MG63 (cell line): Measurements from ENCODE around the gene ADGRF4. TPM values are rescaled to one million over a fixed set of nuclear protein-coding genes. Genes with fewer than 3 reads are reported as not detected.

ENCODE experiments used
- DNase-seq: peaks from one replicate; pipeline ENCODE4 v3.0.0-alpha.2; 2020
- H3K27me3 ChIP-seq: fragments of 250-450 bp; sonication (Bioruptor Pico); 2 replicates; pipeline ENCODE4 v1.5.1; 2020; ENCODE audit warnings: mild to moderate bottlenecking, moderate library complexity
- H3K36me3 ChIP-seq: fragments of 250-450 bp; sonication (Bioruptor Pico); 2 replicates; pipeline ENCODE4 v1.5.1; 2020; ENCODE audit warnings: mild to moderate bottlenecking, moderate library complexity
- H3K4me3 ChIP-seq: fragments of 250-450 bp; sonication (Bioruptor Pico); 2 replicates; pipeline ENCODE4 v1.5.1; 2020; ENCODE audit warnings: mild to moderate bottlenecking, moderate library complexity
- H3K9me3 ChIP-seq: fragments of 250-450 bp; sonication (Bioruptor Pico); 2 replicates; pipeline ENCODE4 v1.5.1; 2020; ENCODE audit warnings: mild to moderate bottlenecking, moderate library complexity
- total RNA-seq: library from RNA; depleted of rRNA; stranded (reverse); fragments of >200 nt; shearing (Covaris generic); gene quantifications from 2 replicates; pipeline ENCODE4 v1.2.3, GENCODE V29; 2014; ENCODE audit warnings: low replicate concordance; rRNA removed

ADGRF4 gene
- 0.79 and 2.2 TPM in 2 replicates for total RNA-seq

- Histone ChIP-seq H3K36me3 (no peaks in the 10 kb centered on the region), H3K9me3 (no peaks in the 10 kb centered on the region), H3K4me3 (no peak within 1 kb of the TSS), H3K27me3 (no peaks in the 10 kb centered on the region)
- peak; percentile 56 for DNase-seq
Measured at GRCh38 chr6:47698342-47698787, at the start of gene ADGRF4. Gene ADGRF4, plus strand, starts transcription at chr6:47698580. Its CDS starts 8,666 bp downstream, at chr6:47707246.

GRCh38 chr6:47650553-47651432 is 47.6 kb upstream of the ADGRF4 start:
- DNase-seq: no peak
- peaks cover 2% of the 10 kb centered on the region; the same call in 1 of the 2 replicates for H3K9me3 ChIP-seq
- no peaks in the 10 kb centered on the region for H3K36me3 ChIP-seq
- H3K4me3 ChIP-seq: no peak overlapping the region
- H3K27me3 ChIP-seq: no peaks in the 10 kb centered on the region

GRCh38 chr6:47651505-47651944 is 46.9 kb upstream of the ADGRF4 start:
- peak; percentile 72 for DNase-seq
- no peak overlapping the region for H3K4me3 ChIP-seq
- H3K27me3 ChIP-seq: no peaks in the 10 kb centered on the region
- H3K36me3 ChIP-seq: no peaks in the 10 kb centered on the region
- peaks cover 2% of the 10 kb centered on the region; the same call in 1 of the 2 replicates for H3K9me3 ChIP-seq

GRCh38 chr6:47653706-47654105 is 44.7 kb upstream of the ADGRF4 start:
- DNase-seq: no peak
- Histone ChIP-seq H3K36me3 (no peaks in the 10 kb centered on the region), H3K27me3 (no peaks in the 10 kb centered on the region), H3K4me3 (no peak overlapping the region), H3K9me3 (peaks cover 2% of the 10 kb centered on the region; the same call in 1 of the 2 replicates)

GRCh38 chr6:47654255-47654654 is 44.1 kb upstream of the ADGRF4 start:
- DNase-seq: peak; percentile 41
- H3K36me3 ChIP-seq: no peaks in the 10 kb centered on the region
- peaks cover 2% of the 10 kb centered on the region; the same call in 1 of the 2 replicates for H3K9me3 ChIP-seq

GRCh38 chr6:47655719-47656595 is 42.4 kb upstream of the ADGRF4 start:
- Histone ChIP-seq H3K9me3 (peaks cover 2% of the 10 kb centered on the region; the same call in 1 of the 2 replicates), H3K4me3 (no peak overlapping the region), H3K27me3 (no peaks in the 10 kb centered on the region), H3K36me3 (no peaks in the 10 kb centered on the region)
- DNase-seq: peak; percentile 65

More at GRCh38 chr6:47654255-47654654, 44.1 kb upstream of the ADGRF4 start:
- no peak overlapping the region for H3K4me3 ChIP-seq
- no peaks in the 10 kb centered on the region for H3K27me3 ChIP-seq

GRCh38 chr6:47661960-47662359 is 36.4 kb upstream of the ADGRF4 start:
- Histone ChIP-seq H3K36me3 (no peaks in the 10 kb centered on the region), H3K27me3 (no peaks in the 10 kb centered on the region), H3K9me3 (no peaks in the 10 kb centered on the region), H3K4me3 (no peak overlapping the region)
- no peak for DNase-seq

- H3K9me3 ChIP-seq: no peaks in the 10 kb centered on the region
- no peaks in the 10 kb centered on the region for H3K36me3 ChIP-seq
- peak; percentile 81 for DNase-seq
- no peaks in the 10 kb centered on the region for H3K27me3 ChIP-seq
- H3K4me3 ChIP-seq: no peak overlapping the region
Measured at GRCh38 chr6:47663462-47664216, 34.7 kb upstream of the ADGRF4 start.

GRCh38 chr6:47665112-47665511 is 33.3 kb upstream of the ADGRF4 start:
- no peaks in the 10 kb centered on the region for H3K27me3 ChIP-seq
- DNase-seq: no peak
- no peaks in the 10 kb centered on the region for H3K36me3 ChIP-seq
- no peaks in the 10 kb centered on the region for H3K9me3 ChIP-seq
- no peak overlapping the region for H3K4me3 ChIP-seq

GRCh38 chr6:47669684-47670513 is 28.5 kb upstream of the ADGRF4 start:
- H3K27me3 ChIP-seq: no peaks in the 10 kb centered on the region
- DNase-seq: peak; percentile 29
- no peak overlapping the region for H3K4me3 ChIP-seq
- no peaks in the 10 kb centered on the region for H3K9me3 ChIP-seq
- no peaks in the 10 kb centered on the region for H3K36me3 ChIP-seq

- Histone ChIP-seq H3K9me3 (peaks cover 2% of the 10 kb centered on the region; the same call in 1 of the 2 replicates), H3K4me3 (no peak overlapping the region), H3K36me3 (no peaks in the 10 kb centered on the region), H3K27me3 (no peaks in the 10 kb centered on the region)
- no peak for DNase-seq
Measured at GRCh38 chr6:47670851-47671250, 27.5 kb upstream of the ADGRF4 start.

- H3K4me3 ChIP-seq: no peak overlapping the region
- no peaks in the 10 kb centered on the region for H3K27me3 ChIP-seq
- H3K9me3 ChIP-seq: peaks cover 2% of the 10 kb centered on the region; the same call in 1 of the 2 replicates
- no peaks in the 10 kb centered on the region for H3K36me3 ChIP-seq
- DNase-seq: no peak
Measured at GRCh38 chr6:47671777-47672176, 26.6 kb upstream of the ADGRF4 start.

GRCh38 chr6:47672816-47673215 is 25.6 kb upstream of the ADGRF4 start:
- H3K36me3 ChIP-seq: no peaks in the 10 kb centered on the region
- peaks cover 2% of the 10 kb centered on the region; the same call in 1 of the 2 replicates for H3K9me3 ChIP-seq
- no peak overlapping the region for H3K4me3 ChIP-seq
- no peaks in the 10 kb centered on the region for H3K27me3 ChIP-seq
- no peak for DNase-seq

GRCh38 chr6:47674673-47675072 is 23.7 kb upstream of the ADGRF4 start:
- no peaks in the 10 kb centered on the region for H3K36me3 ChIP-seq
- DNase-seq: no peak
- H3K4me3 ChIP-seq: no peak overlapping the region
- no peaks in the 10 kb centered on the region for H3K27me3 ChIP-seq
- H3K9me3 ChIP-seq: peaks cover 2% of the 10 kb centered on the region; the same call in 1 of the 2 replicates

- no peak overlapping the region for H3K4me3 ChIP-seq
- DNase-seq: no peak
- peaks cover 2% of the 10 kb centered on the region; the same call in 1 of the 2 replicates for H3K9me3 ChIP-seq
- no peaks in the 10 kb centered on the region for H3K27me3 ChIP-seq
- no peaks in the 10 kb centered on the region for H3K36me3 ChIP-seq
Measured at GRCh38 chr6:47677381-47678100, 20.8 kb upstream of the ADGRF4 start.
